Measurements from ENCODE around the gene CCDC192. TPM values are rescaled to one million over a fixed set of nuclear protein-coding genes. Genes with fewer than 3 reads are reported as not detected.
A peak's percentile ranks its signal among the peaks of the same experiment; 100 is the strongest.

Gene CCDC192
- total RNA-seq, 3 donors from 2014 or later: 1.0 TPM; not detected in 2

- no peaks in the 10 kb centered on the region for H3K9me3 ChIP-seq
- DNase-seq (peak in 1 of 3 donors; percentile 67), ATAC-seq (peak; percentile 76)
- intact Hi-C loops (cut with DNase I, micrococcal nuclease): no loop called here
- no peak overlapping the region for H3K4me3 ChIP-seq
- TF ChIP-seq, protein P1, sequence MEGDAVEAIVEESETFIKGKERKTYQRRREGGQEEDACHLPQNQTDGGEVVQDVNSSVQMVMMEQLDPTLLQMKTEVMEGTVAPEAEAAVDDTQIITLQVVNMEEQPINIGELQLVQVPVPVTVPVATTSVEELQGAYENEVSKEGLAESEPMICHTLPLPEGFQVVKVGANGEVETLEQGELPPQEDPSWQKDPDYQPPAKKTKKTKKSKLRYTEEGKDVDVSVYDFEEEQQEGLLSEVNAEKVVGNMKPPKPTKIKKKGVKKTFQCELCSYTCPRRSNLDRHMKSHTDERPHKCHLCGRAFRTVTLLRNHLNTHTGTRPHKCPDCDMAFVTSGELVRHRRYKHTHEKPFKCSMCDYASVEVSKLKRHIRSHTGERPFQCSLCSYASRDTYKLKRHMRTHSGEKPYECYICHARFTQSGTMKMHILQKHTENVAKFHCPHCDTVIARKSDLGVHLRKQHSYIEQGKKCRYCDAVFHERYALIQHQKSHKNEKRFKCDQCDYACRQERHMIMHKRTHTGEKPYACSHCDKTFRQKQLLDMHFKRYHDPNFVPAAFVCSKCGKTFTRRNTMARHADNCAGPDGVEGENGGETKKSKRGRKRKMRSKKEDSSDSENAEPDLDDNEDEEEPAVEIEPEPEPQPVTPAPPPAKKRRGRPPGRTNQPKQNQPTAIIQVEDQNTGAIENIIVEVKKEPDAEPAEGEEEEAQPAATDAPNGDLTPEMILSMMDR (IDR thresholded peaks at IDR 0.05): no peak
- H3K36me3 ChIP-seq (ENCODE audit: low read depth): no peaks in the 10 kb centered on the region
- peaks cover 48% of the 10 kb centered on the region for H3K4me1 ChIP-seq (ENCODE audit: low read depth)
Measured at GRCh38 chr5:127958421-127959011, 255.3 kb downstream of the CCDC192 start.

DNA sequence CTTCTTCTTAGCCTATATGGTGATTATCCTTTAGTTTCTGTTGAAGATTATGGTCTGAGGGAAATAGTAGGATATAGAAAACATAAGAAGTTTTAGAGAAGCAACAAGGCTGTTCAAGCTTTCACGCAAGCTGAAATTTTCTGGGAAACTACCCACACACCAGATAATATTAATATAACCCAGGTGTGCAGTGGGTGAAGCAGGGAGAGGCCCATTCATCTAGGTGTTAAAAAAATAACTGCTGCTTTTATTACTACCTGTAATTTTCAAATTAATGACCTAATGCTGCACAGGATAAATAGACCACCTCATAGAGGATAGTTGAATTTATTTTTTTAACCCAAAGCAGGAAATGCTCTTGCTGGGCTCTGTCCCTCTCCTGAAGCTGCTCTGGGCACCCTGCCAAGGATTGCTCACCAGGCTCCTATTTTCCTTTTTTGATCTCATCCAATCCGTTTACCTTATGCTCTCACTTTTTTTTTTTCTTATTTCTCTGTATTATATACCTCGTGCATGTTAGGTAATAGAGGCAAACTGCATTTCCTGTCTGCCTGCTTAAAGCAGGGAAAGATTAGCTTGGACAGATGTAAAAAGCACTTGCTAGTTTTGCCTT, 256.1 kb downstream of the CCDC192 start:
- no peaks in the 10 kb centered on the region for H3K36me3 ChIP-seq (ENCODE audit: low read depth)
- peak; percentile 83 for DNase-seq
- ATAC-seq: peak; percentile 33
- no peaks in the 10 kb centered on the region for H3K9me3 ChIP-seq
- H3K4me1 ChIP-seq (ENCODE audit: low read depth): peaks cover 48% of the 10 kb centered on the region
- intact Hi-C loops (cut with DNase I, micrococcal nuclease): no loop called here
- TF ChIP-seq, protein P1 (IDR thresholded peaks at IDR 0.05): no peak
- H3K4me3 ChIP-seq: no peak overlapping the region

DNA sequence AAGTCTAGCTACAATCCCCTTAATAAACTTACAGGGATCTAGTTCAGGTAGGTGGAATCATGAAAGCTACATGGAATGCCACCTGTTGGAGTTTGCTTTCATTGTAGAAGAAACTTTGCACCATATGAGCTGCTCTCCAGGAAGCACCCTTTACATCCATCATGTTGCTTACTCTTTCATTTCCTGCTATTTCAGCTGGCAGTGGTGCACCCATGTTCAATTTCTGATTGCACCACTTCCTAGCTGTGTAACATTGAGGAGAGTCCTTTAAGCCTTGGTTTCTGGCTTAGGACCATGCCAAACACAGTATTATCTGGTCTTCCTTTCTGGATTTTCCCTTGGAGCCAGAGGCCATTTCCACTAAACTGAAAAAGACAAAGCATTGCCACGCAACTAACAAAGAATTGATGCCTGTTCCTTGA, 257.1 kb downstream of the CCDC192 start:
- Histone ChIP-seq H3K36me3 (ENCODE audit: low read depth) (no peaks in the 10 kb centered on the region), H3K9me3 (no peaks in the 10 kb centered on the region), H3K4me3 (no peak overlapping the region), H3K4me1 (ENCODE audit: low read depth) (peaks cover 48% of the 10 kb centered on the region)
- intact Hi-C loops (cut with DNase I, micrococcal nuclease): no loop called here
- TF ChIP-seq, protein P1 (IDR thresholded peaks at IDR 0.05): no peak
- DNase-seq: no peak
- ATAC-seq: no peak

- Histone ChIP-seq H3K4me3 (no peak overlapping the region), H3K9me3 (no peaks in the 10 kb centered on the region), H3K4me1 (ENCODE audit: low read depth) (peaks cover 48% of the 10 kb centered on the region), H3K36me3 (ENCODE audit: low read depth) (no peaks in the 10 kb centered on the region)
- TF ChIP-seq, protein P1 (IDR thresholded peaks at IDR 0.05): no peak
- intact Hi-C loops (cut with DNase I, micrococcal nuclease): no loop called here
- no peak for ATAC-seq
- DNase-seq: no peak
Measured at GRCh38 chr5:127961006-127961762, 258.0 kb downstream of the CCDC192 start.

DNA sequence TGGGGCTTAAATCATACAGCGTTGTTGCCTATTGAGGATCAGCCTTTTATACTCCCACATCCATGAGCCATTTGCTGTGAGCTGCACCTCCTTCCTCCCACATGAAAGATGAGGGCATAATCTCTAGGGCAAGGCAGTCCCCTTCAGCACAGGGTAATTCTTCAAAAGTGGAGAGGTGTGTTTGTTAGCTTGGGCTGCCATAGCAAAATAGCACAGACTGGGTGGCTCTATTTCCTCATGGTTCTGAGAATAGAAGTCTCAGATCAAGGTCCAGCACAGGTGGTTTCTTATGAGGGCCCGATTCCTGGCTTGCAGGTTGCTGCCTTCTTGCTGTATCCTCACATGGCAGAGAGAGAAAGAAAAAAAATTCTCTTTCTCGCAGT, 258.6 kb downstream of the CCDC192 start:
- peak in 2 of 3 donors; percentile 49 to 73 for DNase-seq
- TF ChIP-seq, protein P1 (IDR thresholded peaks at IDR 0.05): no peak
- Histone ChIP-seq H3K4me1 (ENCODE audit: low read depth) (peaks cover 48% of the 10 kb centered on the region), H3K36me3 (ENCODE audit: low read depth) (no peaks in the 10 kb centered on the region), H3K4me3 (no peak overlapping the region), H3K9me3 (no peaks in the 10 kb centered on the region)
- intact Hi-C loops (cut with DNase I, micrococcal nuclease): no loop called here
- peak; percentile 73 for ATAC-seq
